H1 (cell line): Measurements from ENCODE around the gene EPHA5. TPM values are rescaled to one million over a fixed set of nuclear protein-coding genes. Genes with fewer than 3 reads are reported as not detected.

Source experiments
- CTCF ChIA-PET: fragments of 300-600 bp; sonication (Branson Sonifier 250); formaldehyde crosslinking; loops from one replicate; lab custom pipeline; 2021; ENCODE audit not compliant: partially characterized antibody; lab: Charles Lee
- POLR2A ChIA-PET: fragments of 300-600 bp; sonication (Branson Sonifier 250); formaldehyde crosslinking; loops from one replicate; lab custom pipeline; 2021; ENCODE audit warnings: inconsistent platforms; ENCODE audit not compliant: partially characterized antibody; lab: Charles Lee
- DNase-seq, 2 experiments: peaks; one replicate each; pipeline versions ENCODE4 v3.0.0 to v3.0.0-alpha.2; 2010 to 2022; ENCODE audit warnings: low spot score in 2 of 2, low read depth in 1 of 2, mixed read lengths in 1 of 2
- FAIRE-seq: peaks from 2 replicates; lab custom pipeline; 2011; peaks lifted over from hg19 to GRCh38; lab: Jason Lieb, UNC
- H2AFZ ChIP-seq: 2 replicates; pipeline ENCODE4 v1.8.1; 2012; ENCODE audit warnings: low read length, inconsistent platforms
- H2AK5ac ChIP-seq: 2 replicates; pipeline ENCODE4 v1.6.1; 2013; ENCODE audit warnings: low read depth, low read length
- H2BK120ac ChIP-seq: replicated peaks from 2 replicates; pipeline ENCODE3; 2013; ENCODE audit warnings: low read depth, low read length, inconsistent platforms
- H2BK12ac ChIP-seq: 2 replicates; pipeline ENCODE4 v1.6.1; 2013; ENCODE audit warnings: low read depth, low read length
- H2BK15ac ChIP-seq: 2 replicates; pipeline ENCODE4 v1.6.1; 2013; ENCODE audit warnings: low read length
- H2BK20ac ChIP-seq: 2 replicates; pipeline ENCODE4 v1.6.1; 2013; ENCODE audit warnings: low read length
- H2BK5ac ChIP-seq: 2 replicates; pipeline ENCODE4 v1.6.1; 2013; ENCODE audit warnings: low read depth, low read length
- H3K14ac ChIP-seq: 2 replicates; pipeline ENCODE4 v1.6.1; 2013; ENCODE audit warnings: inconsistent platforms; ENCODE audit not compliant: insufficient read length
- H3K18ac ChIP-seq: 2 replicates; pipeline ENCODE4 v1.6.1; 2013; ENCODE audit warnings: low read length; ENCODE audit errors: extremely low read depth
- H3K23ac ChIP-seq: 2 replicates; pipeline ENCODE4 v1.6.1; 2013; ENCODE audit warnings: inconsistent platforms; ENCODE audit not compliant: insufficient read length
- H3K23me2 ChIP-seq: 2 replicates; pipeline ENCODE4 v1.6.1; 2013; ENCODE audit warnings: low read depth, low read length
- H3K27ac ChIP-seq: 2 replicates; pipeline ENCODE4 v1.6.1; 2011; ENCODE audit warnings: low read depth, low read length, inconsistent platforms
- H3K27me3 ChIP-seq, 4 experiments: replicated peaks in 1 of 4; 1 replicate in 1 of 4; 2 replicates in 3 of 4; pipeline versions ENCODE4 v1.6.1 to v1.8.1; 2011 to 2013; ENCODE audit warnings: low read length in 3 of 4, mild to moderate bottlenecking in 3 of 4, inconsistent platforms in 2 of 4, mixed read lengths in 2 of 4, moderate library complexity in 1 of 4; ENCODE audit not compliant: control insufficient read depth in 3 of 4, insufficient read depth in 3 of 4; ENCODE audit errors: extremely low read depth in 1 of 4
- H3K36me3 ChIP-seq, 4 experiments: 2 replicates each; pipeline versions ENCODE4 v1.6.1 to v1.8.1; 2011 to 2013; ENCODE audit warnings: mild to moderate bottlenecking in 4 of 4, low read length in 3 of 4, moderate library complexity in 2 of 4, control low read depth in 1 of 4, inconsistent platforms in 1 of 4; ENCODE audit not compliant: insufficient read depth in 4 of 4, control insufficient read depth in 2 of 4
- H3K4ac ChIP-seq: replicated peaks from 2 replicates; pipeline ENCODE3; 2013; ENCODE audit warnings: low read length, low read depth, mixed read lengths, inconsistent platforms; ENCODE audit not compliant: insufficient read length
- H3K4me1 ChIP-seq, 4 experiments: replicated peaks in 1 of 4; 1 replicate in 1 of 4; 2 replicates in 3 of 4; pipeline versions ENCODE4 v1.6.1 to v1.8.1; 2011 to 2013; ENCODE audit warnings: low read length in 3 of 4, inconsistent platforms in 2 of 4, mixed read lengths in 1 of 4; ENCODE audit not compliant: insufficient read depth in 4 of 4, control insufficient read depth in 3 of 4
- H3K4me2 ChIP-seq, 2 experiments: 2 replicates each; pipeline versions ENCODE4 v1.6.1 to v1.8.1; 2011 to 2013; ENCODE audit warnings: low read depth in 2 of 2, low read length in 2 of 2, control low read depth in 1 of 2, inconsistent platforms in 1 of 2, mild to moderate bottlenecking in 1 of 2; ENCODE audit not compliant: insufficient read depth in 1 of 2
- H3K4me3 ChIP-seq, 4 experiments: fragments of 200-600, 300-600 bp in 1 of 4; sonication (generic), shearing (Covaris generic), sonication (Bioruptor Twin) in 1 of 4; 2 replicates each; pipeline versions ENCODE4 v1.5.1 to v1.8.1; 2011 to 2016; ENCODE audit warnings: low read length in 4 of 4, low read depth in 3 of 4, control low read depth in 2 of 4, inconsistent platforms in 2 of 4, mild to moderate bottlenecking in 2 of 4, mixed read lengths in 1 of 4, moderate library complexity in 1 of 4; ENCODE audit not compliant: insufficient read depth in 2 of 4; ENCODE audit errors: extremely low read depth in 1 of 4
- H3K56ac ChIP-seq: replicated peaks from 2 replicates; pipeline ENCODE3; 2013; ENCODE audit warnings: low read depth, mild to moderate bottlenecking, mixed read lengths, low read length, inconsistent platforms; ENCODE audit not compliant: insufficient read length
- H3K79me1 ChIP-seq: 2 replicates; pipeline ENCODE4 v1.6.1; 2013; ENCODE audit warnings: low read depth, low read length, control low read depth
- H3K79me2 ChIP-seq, 2 experiments: 2 replicates each; pipeline versions ENCODE4 v1.6.1 to v1.8.1; 2012 to 2013; ENCODE audit warnings: low read length in 2 of 2, mild to moderate bottlenecking in 2 of 2, inconsistent platforms in 1 of 2; ENCODE audit not compliant: insufficient read depth in 2 of 2, control insufficient read depth in 1 of 2
- H3K9ac ChIP-seq, 4 experiments: replicated peaks in 1 of 4; 1 replicate in 1 of 4; 2 replicates in 3 of 4; pipeline versions ENCODE4 v1.6.1 to v1.8.1; 2011 to 2013; ENCODE audit warnings: low read depth in 3 of 4, low read length in 3 of 4, control low read depth in 2 of 4, mild to moderate bottlenecking in 2 of 4, moderate library complexity in 2 of 4, inconsistent platforms in 1 of 4; ENCODE audit errors: extremely low read depth in 1 of 4
- H3K9me3 ChIP-seq, 2 experiments: 2 replicates each; pipeline versions ENCODE4 v1.6.1 to v1.8.1; 2012 to 2013; ENCODE audit warnings: mild to moderate bottlenecking in 2 of 2, moderate library complexity in 2 of 2, control low read depth in 1 of 2, inconsistent platforms in 1 of 2, low read depth in 1 of 2, low read length in 1 of 2, mixed read lengths in 1 of 2; ENCODE audit not compliant: insufficient read depth in 2 of 2
- H4K20me1 ChIP-seq, 2 experiments: replicated peaks in 1 of 2; 2 replicates each; pipeline versions ENCODE3 to v1.8.1; 2011 to 2013; ENCODE audit warnings: inconsistent platforms in 2 of 2, low read length in 2 of 2, mild to moderate bottlenecking in 1 of 2; ENCODE audit not compliant: insufficient read depth in 2 of 2, control insufficient read depth in 1 of 2
- H4K5ac ChIP-seq: 2 replicates; pipeline ENCODE4 v1.6.1; 2013; ENCODE audit warnings: low read length, low read depth, mixed read lengths, inconsistent platforms; ENCODE audit not compliant: insufficient read length
- H4K8ac ChIP-seq: 2 replicates; pipeline ENCODE4 v1.8.0; 2013; ENCODE audit warnings: mild to moderate bottlenecking, moderate library complexity, low read length, inconsistent platforms; ENCODE audit not compliant: insufficient read depth; ENCODE audit errors: extremely low read depth
- H4K91ac ChIP-seq: replicated peaks from 2 replicates; pipeline ENCODE3; 2013; ENCODE audit warnings: low read length, mixed read lengths, inconsistent platforms; ENCODE audit not compliant: insufficient read length
- CBX5 ChIP-seq: fragments of 300-800, 300-1000 bp; sonication (generic); IDR thresholded peaks from 2 replicates; pipeline ENCODE4 v1.7.1; 2016; ENCODE audit warnings: antibody characterized with exemption, low read length, low read depth
- PHF8 ChIP-seq: fragments of 200-600 bp; sonication (generic); conservative IDR thresholded peaks from 2 replicates; pipeline ENCODE4 v1.7.1; 2012; ENCODE audit warnings: low read depth, mild to moderate bottlenecking, inconsistent platforms, low read length, moderate library complexity
- SUZ12 ChIP-seq: fragments of 200-600 bp; sonication (generic); IDR thresholded peaks from 2 replicates; pipeline ENCODE4 v1.6.1; 2012; ENCODE audit warnings: mild to moderate bottlenecking, inconsistent platforms, low read length, moderate library complexity, mixed read lengths
- WGBS, 2 experiments: shearing (Covaris generic) in 1 of 2; methylation state at CpG; one replicate each; pipeline versions ENCODE4 v1.1.6 to v1.1.7; 2013 to 2015; ENCODE audit warnings: low lambda C conversion rate in 2 of 2, mixed read lengths in 2 of 2, inconsistent platforms in 1 of 2, low coverage in 1 of 2, missing lambda C conversion rate in 1 of 2; ENCODE audit not compliant: insufficient replicate concordance in 2 of 2, insufficient coverage in 1 of 2, insufficient read length in 1 of 2; ENCODE audit errors: extremely low coverage in 1 of 2, missing lambda C conversion rate in 1 of 2; 5-methylcytosine and 5-hydroxymethylcytosine counted together
- polyA plus RNA-seq, 7 experiments: library from polyadenylated mRNA; depleted of rRNA in 3 of 7; stranded (reverse) in 5 of 7; unstranded in 2 of 7; fragments of >200 nt in 5 of 7; fragments of 200-250 nt in 2 of 7; gene quantifications; 1 replicate in 5 of 7; 2 replicates in 1 of 7; 4 replicates in 1 of 7; pipeline versions ENCODE4 v1.2.1 to v1.2.3, GENCODE V29; 2011 to 2013; ENCODE audit warnings: missing spikeins in 2 of 7, mixed read lengths in 2 of 7
- total RNA-seq: library from RNA; stranded (reverse); fragmentation: NEBNext Ultra II Directional; extraction: Animal tissue kit (Norgen Biotek cat#: 25700); gene quantifications from 2 replicates; pipeline ENCODE4 v1.2.1, GENCODE V29; 2021
- TF ChIP-seq, protein P1 (sequence below): IDR thresholded peaks from 2 replicates; pipeline ENCODE4 v1.6.1; 2011; ENCODE audit warnings: low read depth, mild to moderate bottlenecking, low read length; ENCODE audit not compliant: insufficient read depth

Gene EPHA5
- total and polyA plus RNA-seq, 2 of the 8 experiments (the other 6 are each of a cell fraction or from before 2014, with no cell fraction given) = 0.03 to 0.11 TPM

- peaks cover 0 to 14% (median 6%) of the 10 kb centered on the region in 4 experiments; a peak in 4 of 7 replicates for H3K4me1 ChIP-seq
- H3K79me2 ChIP-seq = no peaks in the 10 kb centered on the region
- 68% methylated on average over 1 of the region's 1 CpG; no CpG with 5 or more reads in 1 of the 2 experiments for WGBS, 2 experiments
- H3K9me3 ChIP-seq = no peaks in the 10 kb centered on the region
- H2BK120ac ChIP-seq = no peak overlapping the region
- H3K27me3 ChIP-seq = no peaks in the 10 kb centered on the region
- no peaks in the 10 kb centered on the region for H3K23me2 ChIP-seq
- POLR2A ChIA-PET = interaction anchor here (1.7 kb wide), 1 partner anchor 15 kb away, joined by 6 read pairs; the partner anchor contains the start of gene EPHA5
- H4K8ac ChIP-seq = no peak overlapping the region
- no peak overlapping the region for H3K27ac ChIP-seq
- no peak overlapping the region for H3K4me3 ChIP-seq
- H4K91ac ChIP-seq = no peak overlapping the region
- H2AK5ac ChIP-seq = no peak overlapping the region
- no peak overlapping the region for H3K9ac ChIP-seq
- H3K23ac ChIP-seq = no peak overlapping the region
- no peak overlapping the region for H3K56ac ChIP-seq
- FAIRE-seq = no peak
- no peaks in the 10 kb centered on the region for H3K79me1 ChIP-seq
- CTCF ChIA-PET = no interaction called here
- no peak overlapping the region for H3K18ac ChIP-seq
- H3K36me3 ChIP-seq = no peaks in the 10 kb centered on the region
- H2BK15ac ChIP-seq = no peak overlapping the region
- no peaks in the 10 kb centered on the region for H4K20me1 ChIP-seq
- DNase-seq = no peak
- TF ChIP-seq CBX5 = no peak
- no peak for TF ChIP-seq PHF8
- no peak for TF ChIP-seq SUZ12
- TF ChIP-seq, protein P1, sequence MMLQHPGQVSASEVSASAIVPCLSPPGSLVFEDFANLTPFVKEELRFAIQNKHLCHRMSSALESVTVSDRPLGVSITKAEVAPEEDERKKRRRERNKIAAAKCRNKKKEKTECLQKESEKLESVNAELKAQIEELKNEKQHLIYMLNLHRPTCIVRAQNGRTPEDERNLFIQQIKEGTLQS = no peak
- TF ChIP-seq, all 59 proteins: peak for 0
- Histone ChIP-seq H3K4me2 (no peak overlapping the region), H4K5ac (no peak overlapping the region), H3K4ac (no peak overlapping the region), H3K14ac (no peak overlapping the region), H2BK12ac (no peak overlapping the region), H2BK5ac (no peak overlapping the region), H2BK20ac (no peak overlapping the region), H2AFZ (no peak overlapping the region)
Measured at GRCh38 chr4:65654976-65655375, 15.3 kb downstream of the EPHA5 start.
